ENCODE results near the gene SET. TPM values are rescaled to one million over a fixed set of nuclear protein-coding genes. Genes with fewer than 3 reads are reported as not detected.

SET gene
- total and polyA plus RNA-seq, 2 of the 8 experiments (the other 6 are each of a cell fraction or from before 2014, with no cell fraction given), result 466 to 1,345 TPM

- ChIA-PET CTCF (ENCODE audit: partially characterized antibody) (interaction anchor here (1.1 to 1.9 kb wide), 2 partner anchors 10 to 16 kb away, joined by 4 to 5 read pairs; no protein-coding TSS in a partner anchor), POLR2A (ENCODE audit: partially characterized antibody) (interaction anchor here (0.7 to 46.1 kb wide), 4 partner anchors 2 to 362 kb away, joined by 3 to 1197 read pairs (median 602); partner anchors contain the start of genes DYNC2I2, PKN3, SET and ZDHHC12)
- TF ChIP-seq CHD2 (IDR thresholded peaks at IDR 0.05; ENCODE audit: low read length), result no peak
- TF ChIP-seq POLR2A (IDR thresholded peaks at IDR 0.05; ENCODE audit: control extremely low read depth in 1 of 2, low read depth in 2 of 2, low read length in 2 of 2), result no peak
- no peak for TF ChIP-seq SRF (IDR thresholded peaks at IDR 0.05; ENCODE audit: low read depth, low read length)
- TF ChIP-seq SIX5 (IDR thresholded peaks at IDR 0.05; ENCODE audit: low read depth, low read length), result no peak
- no peak for TF ChIP-seq JUND (IDR thresholded peaks at IDR 0.05; ENCODE audit: low read length)
- no peak for TF ChIP-seq ATF2 (IDR thresholded peaks at IDR 0.05; ENCODE audit: low read length)
- TF ChIP-seq SP1 (IDR thresholded peaks at IDR 0.05; ENCODE audit: low read depth, low read length), result no peak
- no peak for TF ChIP-seq CHD1 (IDR thresholded peaks at IDR 0.05; ENCODE audit: low read depth, low read length)
- Histone ChIP-seq H4K20me1 (replicated peaks in 1 of 2; ENCODE audit: control insufficient read depth in 1 of 2, insufficient read depth in 2 of 2, low read length in 2 of 2) (no peaks in the 10 kb centered on the region), H3K4ac (replicated peaks; ENCODE audit: insufficient read length, low read depth, low read length) (no peak overlapping the region), H3K9me3 (ENCODE audit: insufficient read depth in 2 of 2, low read depth in 1 of 2, low read length in 1 of 2) (no peaks in the 10 kb centered on the region), H2AK5ac (ENCODE audit: low read depth, low read length) (no peak overlapping the region), H3K9ac (replicated peaks in 1 of 4; ENCODE audit: extremely low read depth in 1 of 4, low read depth in 3 of 4, low read length in 3 of 4) (no peak overlapping the region), H3K14ac (ENCODE audit: insufficient read length) (no peak overlapping the region), H3K36me3 (ENCODE audit: control insufficient read depth in 2 of 4, insufficient read depth in 4 of 4, low read length in 3 of 4) (no peaks in the 10 kb centered on the region), H3K23me2 (ENCODE audit: low read depth, low read length) (no peaks in the 10 kb centered on the region), H3K4me2 (ENCODE audit: insufficient read depth in 1 of 2, low read depth in 2 of 2, low read length in 2 of 2) (no peak overlapping the region), H3K4me1 (replicated peaks in 1 of 4; ENCODE audit: control insufficient read depth in 3 of 4, insufficient read depth in 4 of 4, low read length in 3 of 4) (no peaks in the 10 kb centered on the region), H4K8ac (ENCODE audit: extremely low read depth, insufficient read depth, low read length) (no peak overlapping the region), H2BK12ac (ENCODE audit: low read depth, low read length) (no peak overlapping the region), H2BK15ac (ENCODE audit: low read length) (no peak overlapping the region), H3K79me2 (ENCODE audit: control insufficient read depth in 1 of 2, insufficient read depth in 2 of 2, low read length in 2 of 2) (no peaks in the 10 kb centered on the region), H3K56ac (replicated peaks; ENCODE audit: insufficient read length, low read depth, low read length) (no peak overlapping the region), H2BK5ac (ENCODE audit: low read depth, low read length) (no peak overlapping the region), H4K91ac (replicated peaks; ENCODE audit: insufficient read length, low read length) (no peak overlapping the region), H2BK20ac (ENCODE audit: low read length) (no peak overlapping the region), H3K4me3 (ENCODE audit: extremely low read depth in 1 of 4, insufficient read depth in 2 of 4, low read depth in 3 of 4, low read length in 4 of 4) (no peak overlapping the region), H3K27me3 (replicated peaks in 1 of 4; ENCODE audit: control insufficient read depth in 3 of 4, extremely low read depth in 1 of 4, insufficient read depth in 3 of 4, low read length in 3 of 4) (no peaks in the 10 kb centered on the region), H3K23ac (ENCODE audit: insufficient read length) (no peak overlapping the region), H2AFZ (ENCODE audit: low read length) (no peak overlapping the region), H2BK120ac (replicated peaks; ENCODE audit: low read depth, low read length) (no peak overlapping the region), H3K18ac (ENCODE audit: extremely low read depth, low read length) (no peak overlapping the region), H3K79me1 (ENCODE audit: low read depth, low read length) (no peaks in the 10 kb centered on the region), H3K27ac (ENCODE audit: low read depth, low read length) (no peak overlapping the region), H4K5ac (ENCODE audit: insufficient read length, low read depth, low read length) (no peak overlapping the region)
- WGBS, 2 experiments (ENCODE audit: extremely low coverage in 1 of 2, insufficient coverage in 1 of 2, insufficient read length in 1 of 2, insufficient replicate concordance in 2 of 2, low coverage in 1 of 2, low lambda C conversion rate in 2 of 2, missing lambda C conversion rate in 1 of 2), result 95% methylated on average over 4 of the region's 4 CpGs; no CpG with 5 or more reads in 1 of the 2 experiments
- FAIRE-seq, result no peak
- DNase-seq (ENCODE audit: low read depth in 1 of 2, low spot score in 2 of 2), result no peak
Measured at GRCh38 chr9:128675382-128675781, 13.6 kb upstream of the SET start.

Measured in H1 (cell line).